HG02642 (cell line): Measurements from ENCODE around the gene NKX2-2.

Source experiments
- ATAC-seq: cut with Tn5 transposase; IDR thresholded peaks from one replicate; pipeline ENCODE4 v1.9.1; 2021; ENCODE audit warnings: mild to moderate bottlenecking; ENCODE audit not compliant: unreplicated experiment, poor library complexity

The NKX2-2 gene

DNA sequence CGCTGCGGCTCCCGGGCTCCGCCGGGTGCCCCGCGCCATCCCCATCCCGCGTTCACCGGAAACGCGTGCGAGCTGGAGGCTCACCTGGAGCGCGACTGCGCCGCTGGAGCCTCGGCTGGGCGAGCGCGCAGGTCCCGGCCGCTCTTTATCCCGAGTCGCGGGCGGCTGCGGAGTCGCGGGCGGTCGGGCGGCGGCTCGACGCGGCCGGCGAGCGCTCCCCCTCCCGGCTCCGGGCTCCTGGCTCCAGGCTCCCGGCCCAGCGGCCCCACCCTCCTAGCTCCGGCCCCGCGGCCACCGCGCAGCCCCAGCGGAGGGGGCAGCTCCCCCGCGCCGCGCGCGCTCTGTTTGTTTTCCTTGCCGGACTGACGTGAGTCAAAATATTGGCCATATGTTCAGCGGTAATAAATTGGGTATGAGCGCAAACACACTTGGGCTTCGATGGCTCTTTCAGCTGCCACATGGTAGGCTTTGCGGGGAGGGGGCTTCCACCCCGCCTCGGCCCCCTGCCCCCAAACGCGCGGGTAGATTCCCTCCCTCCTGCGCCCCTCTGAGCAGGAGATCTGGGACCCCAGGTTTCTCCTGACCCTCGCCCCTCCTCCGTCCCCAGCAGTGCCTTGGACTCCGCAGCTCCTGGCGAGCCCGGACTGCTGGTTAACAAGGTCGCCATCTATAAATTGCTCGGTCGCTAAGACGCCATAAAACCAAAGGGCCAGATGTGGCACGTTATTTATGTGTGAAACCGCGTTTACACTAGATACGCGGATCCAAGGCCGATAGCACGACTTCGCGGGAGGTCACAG is 8.8 kb upstream of the NKX2-2 start:
- no peak for ATAC-seq

DNA sequence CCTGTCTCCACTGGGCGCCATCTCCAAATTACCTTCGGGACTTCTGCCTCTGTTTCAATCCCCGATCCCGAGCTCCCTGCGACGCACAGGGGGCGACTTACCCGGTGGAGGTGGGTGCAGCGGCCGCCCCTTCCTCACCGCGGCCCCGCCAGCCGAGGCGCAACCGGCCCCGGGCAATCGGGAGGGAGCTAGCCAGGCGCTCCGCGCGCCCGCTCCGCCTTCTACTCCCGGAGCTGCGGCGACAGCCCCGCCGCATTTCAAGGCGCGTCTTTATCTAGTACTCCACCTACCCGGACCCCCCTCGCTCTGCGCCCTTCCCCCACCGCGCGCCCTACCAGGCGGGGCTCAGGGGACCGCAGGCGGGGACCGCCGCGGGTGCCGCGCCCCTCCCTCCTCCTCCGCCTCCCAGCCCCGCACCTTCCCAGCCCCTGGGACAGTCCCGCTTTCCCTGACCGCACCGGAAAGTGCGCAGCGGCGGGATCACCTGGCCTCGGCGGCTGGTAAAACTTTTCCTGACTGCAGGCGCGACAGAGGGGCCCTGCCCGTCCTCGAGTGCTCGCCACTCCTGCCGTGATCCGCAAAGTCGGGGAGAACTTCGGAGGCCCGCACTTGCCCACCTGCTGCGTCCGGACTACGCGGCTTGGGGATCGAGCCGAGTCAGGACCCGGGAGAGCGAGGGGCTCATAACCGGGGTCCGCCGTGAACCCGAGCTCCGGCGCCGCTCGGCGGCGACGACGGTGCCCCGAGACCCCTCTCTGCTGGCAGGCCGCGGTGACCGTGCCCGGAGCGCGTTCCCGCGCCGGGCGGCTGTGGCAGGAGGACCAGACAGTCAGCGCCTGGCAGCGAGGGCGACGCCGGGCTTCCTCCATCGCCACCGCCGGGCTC is 8.0 kb upstream of the NKX2-2 start:
- ATAC-seq: no peak

DNA sequence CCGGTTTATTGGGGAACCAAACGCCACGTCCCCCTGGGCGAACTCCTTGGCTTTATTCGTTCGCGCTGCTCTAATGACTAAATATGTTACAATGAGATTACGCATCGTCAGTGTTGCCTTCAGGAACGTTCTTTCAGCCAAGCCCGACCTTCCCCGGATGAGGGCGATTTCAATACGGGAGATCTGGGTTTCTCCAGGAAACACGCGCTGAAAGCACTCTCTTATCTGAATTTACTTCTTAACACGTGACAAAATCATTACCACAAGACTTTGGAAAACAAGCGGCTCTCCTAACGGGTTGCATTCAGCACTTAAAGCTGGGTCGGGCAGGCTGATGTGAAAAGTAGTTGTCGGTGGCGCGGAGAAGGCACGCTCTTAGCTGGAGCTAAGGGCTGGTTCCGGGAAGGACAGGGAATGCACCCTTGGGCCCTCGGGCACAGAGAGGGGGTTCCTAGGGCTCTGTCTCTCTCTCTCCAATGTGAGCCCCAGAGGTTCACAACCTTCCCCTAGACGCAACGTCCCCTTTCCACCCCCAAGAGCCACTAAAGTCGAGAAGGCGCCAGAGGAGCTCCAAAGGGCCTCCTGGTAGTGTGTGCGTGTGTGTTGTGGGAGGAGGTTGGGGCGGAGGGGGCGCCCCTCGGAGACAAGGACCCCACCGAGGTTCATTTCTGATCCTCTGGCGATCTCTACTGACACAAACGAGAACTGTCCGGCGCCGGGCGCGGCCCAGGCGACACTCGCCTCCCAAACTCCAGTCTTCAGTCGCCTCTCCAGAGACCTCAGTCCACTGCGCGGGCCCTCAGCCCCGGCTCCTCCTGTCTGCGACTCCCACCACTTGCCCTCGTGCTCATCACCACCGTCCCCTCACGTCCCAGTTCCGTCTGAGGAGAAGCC is 7.1 kb upstream of the NKX2-2 start:
- ATAC-seq: no peak

DNA sequence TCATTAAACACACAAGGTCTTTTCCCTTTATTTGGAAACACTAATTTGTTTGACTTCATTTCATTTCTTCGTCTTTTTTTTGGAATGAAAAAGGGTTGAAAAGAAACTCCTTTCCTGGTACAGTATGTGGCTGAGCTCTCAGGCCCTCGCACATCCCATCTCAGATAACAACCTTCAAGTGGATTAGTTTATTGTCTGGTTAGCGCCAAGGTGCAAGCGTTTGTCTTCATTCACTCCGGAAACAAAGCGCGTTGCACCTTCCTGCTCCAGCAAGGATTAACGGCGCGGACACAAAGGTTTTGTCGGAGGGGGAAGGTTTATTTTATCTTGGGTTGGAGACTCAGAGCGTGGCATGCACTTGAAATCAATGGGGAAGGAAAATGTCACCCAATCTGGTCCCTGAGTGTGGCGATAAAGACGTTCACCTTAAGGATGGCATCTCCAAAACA is 5.3 kb upstream of the NKX2-2 start:
- ATAC-seq: no peak

DNA sequence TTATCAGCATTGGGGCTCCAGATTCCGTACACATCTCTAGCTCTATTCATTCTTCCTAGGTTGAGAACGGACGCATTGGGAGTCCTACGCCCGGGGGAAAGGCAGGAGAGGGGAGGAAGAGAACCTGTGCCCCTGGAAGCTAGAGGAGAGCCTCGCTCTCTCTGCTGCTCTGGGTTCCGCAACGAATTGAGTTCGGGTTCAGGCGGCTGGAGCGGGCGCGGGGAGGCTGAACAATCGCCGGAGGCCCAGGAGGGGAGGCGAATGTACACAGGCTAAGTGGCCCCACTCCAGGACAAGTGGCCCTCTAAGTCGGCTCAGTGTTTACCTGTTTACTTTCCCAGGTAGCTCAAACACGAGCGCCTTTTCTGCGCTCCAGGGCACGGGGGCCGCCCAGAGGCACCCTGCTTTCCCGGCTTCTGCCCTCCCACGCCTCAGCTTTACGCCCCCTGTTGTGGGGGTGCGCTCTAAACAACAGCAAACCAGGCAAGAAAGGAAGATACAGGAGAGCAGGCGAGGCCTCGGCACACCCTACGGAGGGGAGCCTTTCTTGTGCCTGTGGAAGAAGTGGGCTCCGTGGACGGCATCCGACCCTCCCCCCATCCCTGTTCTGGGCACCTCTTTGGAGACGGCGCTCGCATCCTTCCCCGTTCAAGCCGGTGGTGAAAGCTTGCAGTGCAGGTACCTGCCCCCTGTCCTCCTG is 4.6 kb upstream of the NKX2-2 start:
- ATAC-seq: no peak

DNA sequence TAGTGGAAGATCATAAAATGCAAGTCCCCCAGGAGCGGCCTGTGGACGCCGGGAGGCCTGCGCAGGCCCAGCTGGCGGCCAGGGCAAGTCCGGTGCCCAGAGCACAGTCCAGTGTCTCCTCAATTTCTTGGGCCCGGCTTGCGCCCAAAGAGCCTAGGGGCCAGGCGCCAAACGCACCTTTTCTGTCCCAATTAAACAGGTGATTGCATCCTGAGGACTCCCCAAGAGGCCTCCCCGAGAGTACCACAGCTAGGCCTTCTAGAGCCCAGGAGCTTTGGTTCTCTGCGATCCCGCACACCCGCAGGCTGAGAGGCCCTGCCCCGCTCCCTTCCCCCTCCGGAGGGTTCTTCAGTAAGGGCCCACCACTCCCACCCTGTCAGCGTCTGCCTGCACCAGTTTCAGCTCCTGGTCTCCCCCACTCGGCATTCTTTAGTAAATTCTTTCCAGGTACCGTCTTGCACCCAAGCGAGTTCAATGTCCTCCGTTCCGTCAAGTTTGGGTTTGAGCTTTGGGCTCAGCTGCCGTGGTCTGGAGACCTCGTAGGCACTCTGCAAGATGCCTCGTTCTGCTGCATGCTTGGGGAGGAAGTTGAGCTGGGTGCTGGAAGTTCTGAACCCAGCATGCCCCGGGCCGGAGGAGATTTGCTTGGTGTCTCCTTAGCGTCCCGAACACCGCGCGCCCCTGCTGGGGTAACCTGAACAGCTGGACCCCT is 3.9 kb upstream of the NKX2-2 start:
- ATAC-seq: no peak

DNA sequence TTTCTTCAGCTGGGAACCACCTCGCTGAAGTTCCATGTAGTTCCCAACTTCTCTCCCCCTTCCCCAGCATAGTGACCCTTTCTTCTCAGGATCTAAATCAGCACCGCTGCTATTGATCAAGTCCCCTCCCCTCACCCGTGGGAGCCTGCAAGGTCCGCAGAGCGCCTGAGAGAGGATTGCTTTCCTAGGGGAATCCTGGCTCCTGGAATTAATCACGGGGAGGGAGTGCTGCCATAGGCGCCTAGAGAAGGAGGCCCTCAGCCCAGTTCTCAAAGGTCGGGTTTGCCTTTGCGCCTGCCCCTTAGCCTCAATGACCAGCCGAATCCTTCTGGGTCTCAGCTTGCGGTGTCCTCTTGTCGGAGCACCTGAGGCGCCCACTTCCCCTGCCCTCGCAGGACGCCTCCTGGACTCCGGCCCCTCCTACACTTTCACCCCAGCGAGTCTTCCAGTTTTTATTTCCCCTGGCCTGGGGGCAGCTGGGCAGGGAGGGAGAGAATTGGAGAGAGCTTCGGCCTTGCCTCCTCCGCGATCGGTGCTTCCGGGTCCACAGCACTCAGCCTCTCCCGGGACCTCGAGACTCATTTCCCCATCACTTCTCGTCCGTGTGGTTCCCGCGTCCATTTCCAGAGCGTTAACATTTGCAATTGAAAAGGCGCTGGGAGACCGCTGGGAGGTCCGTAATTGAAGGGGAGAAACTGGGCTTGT is 3.1 kb upstream of the NKX2-2 start:
- no peak for ATAC-seq

DNA sequence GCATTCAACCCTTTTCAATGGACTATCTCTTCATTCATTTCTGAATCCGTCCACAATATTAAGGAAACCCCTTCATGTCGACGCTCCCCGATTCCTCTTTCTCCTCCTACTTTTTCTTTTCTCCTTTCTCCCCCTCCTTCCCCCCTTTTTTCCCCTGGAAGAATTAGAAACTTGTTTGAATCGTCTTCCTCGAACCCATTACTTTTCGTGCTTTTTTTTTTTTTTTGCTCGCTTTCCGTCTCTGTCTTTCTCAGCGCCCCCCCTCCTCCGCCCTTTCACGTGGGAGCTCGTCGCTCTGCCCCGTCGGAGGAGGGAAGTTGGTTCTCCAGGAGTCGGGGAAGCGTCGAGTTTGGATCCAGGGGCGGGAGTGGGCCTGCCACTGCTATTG is 2.3 kb upstream of the NKX2-2 start:
- no peak for ATAC-seq

DNA sequence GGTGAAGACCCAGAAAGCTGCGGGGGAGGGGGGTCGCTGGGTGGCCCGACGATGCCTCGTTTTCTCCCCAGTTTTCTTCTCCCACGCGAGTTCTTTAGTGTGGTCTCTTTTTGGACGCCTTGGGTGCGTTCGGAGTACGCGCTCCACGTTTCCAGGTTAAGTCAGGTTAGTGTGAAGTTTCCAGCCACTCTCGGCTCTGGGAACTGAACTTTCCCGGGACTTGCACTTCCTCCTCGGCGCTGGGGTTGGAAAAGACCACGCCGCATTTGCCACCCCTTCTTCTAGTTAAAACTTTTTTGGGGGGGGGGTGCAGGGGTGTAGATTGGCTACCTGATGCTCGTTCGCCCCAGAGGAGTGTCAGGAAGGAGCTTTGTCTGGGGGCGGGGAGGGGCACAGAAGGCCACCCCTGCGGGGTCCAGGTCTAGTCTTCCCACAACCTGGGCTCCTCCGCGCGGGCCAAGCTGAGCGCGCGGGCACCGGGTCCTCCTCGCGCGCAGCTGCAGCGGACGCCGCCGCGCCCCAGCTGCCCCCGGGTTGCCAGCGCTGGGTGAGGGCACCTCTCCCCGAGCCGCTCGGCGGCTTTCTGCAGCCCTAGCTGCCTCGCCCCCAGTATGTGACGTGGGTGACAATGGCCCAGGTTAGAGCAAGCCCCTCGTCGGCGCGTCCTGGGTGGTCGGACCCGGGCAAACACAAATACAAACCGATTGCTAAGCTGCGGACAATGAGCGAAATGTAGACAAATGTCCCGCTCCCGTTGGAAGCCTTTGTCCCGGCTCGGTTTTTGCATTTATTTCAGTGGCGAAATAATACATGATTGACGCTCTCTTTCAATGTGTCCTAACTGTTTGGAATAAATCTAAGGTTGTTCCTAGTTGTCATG is 1.7 kb upstream of the NKX2-2 start:
- no peak for ATAC-seq

DNA sequence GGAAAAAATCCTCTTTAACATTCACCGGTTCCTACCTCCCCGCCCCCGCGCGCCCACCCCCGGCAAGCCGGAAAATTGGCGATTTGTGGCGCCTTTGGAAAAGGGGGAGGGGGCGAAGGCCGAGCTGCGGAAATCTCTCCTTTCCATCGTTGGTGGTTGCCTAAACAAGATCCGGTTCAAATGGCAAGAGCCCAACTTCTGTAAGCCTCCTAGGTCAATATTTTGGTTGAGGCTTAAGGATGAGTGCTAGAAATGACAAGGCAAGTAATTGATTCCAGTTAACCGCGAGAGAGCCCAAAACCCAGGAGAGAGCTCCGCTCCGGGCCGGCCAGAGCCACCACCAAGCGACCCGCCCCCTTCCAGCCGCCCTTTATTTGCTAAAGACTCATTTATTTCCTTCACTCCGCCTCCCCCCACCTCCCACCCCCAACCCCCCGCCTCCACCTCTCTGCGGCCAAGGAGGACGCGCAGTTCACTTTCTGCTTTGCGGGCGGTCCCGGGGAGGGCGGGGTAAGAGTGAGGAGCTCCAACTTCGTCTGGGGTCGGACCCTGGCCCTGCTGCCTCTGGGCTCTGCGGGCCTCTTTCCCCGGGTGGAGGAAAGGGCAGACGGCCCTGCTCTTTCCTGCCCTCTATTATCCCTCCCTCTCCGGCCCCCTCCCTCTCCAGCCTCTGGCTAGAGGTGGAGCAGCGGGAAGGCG is 838 bp upstream of the NKX2-2 start:
- ATAC-seq: no peak

DNA sequence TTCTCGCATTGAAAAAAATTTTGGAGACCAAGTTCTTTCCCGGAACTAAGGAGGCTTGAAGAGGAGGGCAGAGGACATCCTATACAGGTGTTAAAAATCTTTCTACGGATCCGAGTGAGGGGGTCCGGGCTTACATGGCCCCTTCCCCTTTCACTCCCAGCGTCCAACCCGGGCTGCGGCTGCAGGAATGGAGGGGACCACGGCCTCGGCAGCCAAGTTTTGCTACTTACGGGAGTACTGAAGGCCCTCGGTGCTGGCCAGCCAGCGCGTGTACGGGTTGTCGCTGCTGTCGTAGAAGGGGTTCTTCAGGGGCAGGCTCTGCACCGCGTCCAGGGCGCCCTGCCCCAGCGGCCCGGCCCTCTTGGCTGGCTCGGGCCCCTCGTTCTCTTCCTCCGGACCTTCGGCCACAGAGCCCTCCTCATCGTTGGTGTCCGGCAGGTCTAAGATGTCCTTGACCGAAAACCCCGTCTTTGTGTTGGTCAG is 642 bp downstream of the NKX2-2 start:
- no peak for ATAC-seq

DNA sequence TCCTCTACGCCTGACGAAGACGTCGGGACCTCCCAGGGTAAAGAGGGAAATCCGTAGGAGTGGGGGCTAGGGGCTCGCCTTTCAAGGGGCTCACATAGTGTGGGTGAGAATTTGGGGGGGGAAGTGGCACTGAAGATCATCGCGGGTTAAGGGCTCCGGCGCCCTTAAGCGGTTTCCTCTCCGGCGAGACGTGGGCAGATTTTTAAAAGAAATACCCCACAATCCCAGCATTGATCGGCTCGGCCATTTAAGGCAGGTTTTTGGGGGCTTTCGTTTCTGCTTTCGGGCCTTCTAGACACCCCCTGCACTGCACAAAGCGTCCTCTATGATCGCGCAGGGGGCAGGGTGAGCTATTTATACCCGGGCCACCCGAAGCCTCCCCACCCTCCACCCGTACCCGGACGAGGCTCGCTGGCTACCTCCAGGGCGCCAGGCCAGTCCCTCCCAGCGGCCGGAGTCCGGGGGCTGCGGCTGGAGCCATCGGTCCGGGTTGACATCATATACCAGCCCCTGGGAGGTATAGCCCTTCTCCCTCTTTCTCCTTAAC is 1.2 kb downstream of the NKX2-2 start:
- ATAC-seq: no peak

DNA sequence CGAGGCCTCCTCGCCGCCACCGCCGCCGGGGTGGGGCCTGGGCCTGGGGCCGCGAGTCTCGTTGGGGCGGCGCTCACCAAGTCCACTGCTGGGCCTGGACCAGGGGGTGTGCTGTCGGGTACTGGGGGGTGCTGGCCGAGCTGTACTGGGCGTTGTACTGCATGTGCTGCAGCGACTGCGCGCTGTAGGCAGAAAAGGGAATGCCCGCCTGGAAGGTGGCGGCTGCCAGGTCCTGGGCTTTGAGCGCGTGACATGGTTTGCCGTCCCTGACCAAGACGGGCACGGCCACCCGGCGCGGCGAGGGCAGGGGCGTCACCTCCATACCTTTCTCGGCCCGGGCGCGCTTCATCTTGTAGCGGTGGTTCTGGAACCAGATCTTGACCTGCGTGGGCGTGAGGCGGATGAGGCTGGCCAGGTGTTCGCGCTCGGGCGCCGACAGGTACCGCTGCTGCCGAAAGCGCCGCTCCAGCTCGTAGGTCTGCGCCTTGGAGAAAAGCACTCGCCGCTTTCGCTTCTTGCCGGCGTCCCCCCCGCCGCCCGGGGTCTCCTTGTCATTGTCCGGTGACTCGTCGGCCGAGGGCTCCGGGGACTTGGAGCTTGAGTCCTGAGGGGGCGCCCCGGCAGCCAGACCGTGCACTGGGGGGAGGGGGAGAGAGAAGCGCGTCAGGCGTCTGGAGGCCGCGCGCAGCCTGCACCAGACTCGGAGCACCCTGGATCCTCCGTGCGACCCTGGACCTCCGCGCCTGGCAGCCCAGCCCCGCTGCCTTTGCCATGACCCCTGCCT is 1.8 kb downstream of the NKX2-2 start:
- no peak for ATAC-seq

DNA sequence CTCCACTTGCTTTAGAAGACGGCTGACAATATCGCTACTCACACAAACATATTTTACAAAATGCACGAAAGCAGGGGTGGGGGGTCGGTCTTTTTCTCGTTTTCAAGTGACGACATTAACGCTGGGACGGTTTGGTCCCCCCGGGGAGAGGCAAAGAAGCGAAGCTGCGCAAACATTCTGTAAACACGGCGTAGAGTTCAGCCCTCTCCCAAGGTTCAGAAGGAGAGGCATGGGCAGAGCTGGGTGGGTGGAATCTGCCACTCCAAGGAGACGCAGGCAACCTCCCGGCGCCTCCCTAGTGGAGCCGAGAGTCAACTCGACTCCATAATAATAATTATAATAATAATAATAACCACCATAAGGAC is 2.4 kb downstream of the NKX2-2 start:
- ATAC-seq: no peak

DNA sequence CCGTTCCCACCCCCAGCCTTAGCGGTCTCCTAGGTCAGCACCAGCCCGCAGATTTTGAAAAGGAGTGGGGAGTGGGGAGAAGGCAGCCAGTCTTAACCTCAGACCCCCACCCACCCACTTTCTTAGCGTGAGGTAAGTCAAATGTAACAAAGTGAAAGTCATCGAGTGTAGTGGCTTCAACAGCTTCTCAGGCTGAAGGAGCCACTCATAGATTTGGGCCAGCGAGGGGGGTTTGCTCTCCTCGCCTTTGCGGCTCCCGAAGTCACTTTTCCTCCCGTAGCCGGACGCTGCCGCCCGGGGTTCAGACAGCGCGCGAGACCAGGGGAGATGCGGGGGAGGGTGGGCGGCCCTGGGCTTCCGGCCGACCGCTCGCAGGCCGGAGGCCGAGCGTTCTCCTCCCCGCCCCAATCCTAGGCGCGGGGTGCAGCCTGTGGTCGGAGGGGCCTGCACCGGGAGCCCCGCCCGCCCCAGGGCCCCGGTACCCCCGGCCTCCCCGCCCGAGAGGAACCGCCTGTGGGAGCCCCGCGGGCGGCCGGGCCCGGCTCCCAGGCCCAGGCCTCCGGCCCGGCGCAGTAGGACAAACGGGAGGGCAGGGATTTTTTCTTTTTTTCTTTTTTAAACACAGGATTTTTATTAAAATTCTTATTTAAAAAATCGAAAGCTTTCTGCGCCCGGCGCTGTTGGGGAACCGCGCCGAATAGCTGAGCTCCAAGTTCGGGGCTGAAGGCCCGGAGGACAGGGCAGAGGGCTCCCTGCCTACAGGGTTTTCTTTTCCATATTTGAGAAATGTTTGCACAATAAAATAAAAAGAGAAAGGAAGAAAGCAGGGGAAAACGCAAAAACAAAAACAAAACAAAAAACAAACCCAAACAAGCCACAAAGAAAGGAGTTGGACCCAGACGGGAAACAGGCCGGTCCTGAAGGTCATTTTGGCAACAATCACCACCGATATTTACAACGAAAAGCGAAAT is 3.2 kb downstream of the NKX2-2 start:
- ATAC-seq: no peak
